HepG2 (cell line): Measurements from ENCODE around the gene GRB10. TPM values are rescaled to one million over a fixed set of nuclear protein-coding genes. Genes with fewer than 3 reads are reported as not detected.

Experiments
- DZIP1 ChIP-seq: sonication (generic); formaldehyde crosslinking; IDR thresholded peaks from 2 replicates; pipeline ENCODE4 v1.5.0; 2020; ENCODE audit warnings: mild to moderate bottlenecking, missing genetic modification reagents
- ERF ChIP-seq: IDR thresholded peaks from 2 replicates; pipeline ENCODE4 v1.6.1; 2018; ENCODE audit warnings: missing biosample characterization, missing genetic modification reagents
- GABPA ChIP-seq, 2 experiments: IDR thresholded peaks; 2 replicates each; pipeline ENCODE4 v1.6.1; 2011 to 2016; ENCODE audit warnings: low read depth in 2 of 2, low read length in 1 of 2, missing biosample characterization in 1 of 2, missing genetic modification characterization in 1 of 2
- JUND ChIP-seq: sonication (generic); formaldehyde crosslinking; IDR thresholded peaks from 2 replicates; pipeline ENCODE4 v1.8.0; 2022; ENCODE audit warnings: mild to moderate bottlenecking, missing genetic modification reagents
- KAT7 ChIP-seq: IDR thresholded peaks from 2 replicates; pipeline ENCODE4 v1.6.1; 2018; ENCODE audit warnings: borderline replicate concordance, missing compliant biosample characterization
- KLF9 ChIP-seq: IDR thresholded peaks from 2 replicates; pipeline ENCODE4 v1.6.1; 2016; ENCODE audit warnings: low read depth
- MIXL1 ChIP-seq: IDR thresholded peaks from 2 replicates; pipeline ENCODE4 v1.6.1; 2016
- PTBP1 ChIP-seq: fragments of 200-400 bp; formaldehyde crosslinking; IDR thresholded peaks from 2 replicates; pipeline ENCODE4 v1.6.1; 2018; ENCODE audit warnings: low read length, low read depth; ENCODE audit not compliant: poor library complexity, severe bottlenecking
- SOX13 ChIP-seq, 3 experiments: fragments of 450-650 bp in 1 of 3; sonication (generic) in 1 of 3; formaldehyde crosslinking in 1 of 3; IDR thresholded peaks in 2 of 3; conservative IDR thresholded peaks in 1 of 3; 2 replicates each; pipeline versions ENCODE4 v1.5.0 to v1.6.1; 2016 to 2020; ENCODE audit warnings: antibody characterized with exemption in 1 of 3, mild to moderate bottlenecking in 1 of 3, missing compliant biosample characterization in 1 of 3, missing genetic modification reagents in 1 of 3, moderate library complexity in 1 of 3
- ZBTB37 ChIP-seq: sonication (generic); formaldehyde crosslinking; IDR thresholded peaks from 2 replicates; pipeline ENCODE4 v1.4.0; 2020; ENCODE audit warnings: mild to moderate bottlenecking, missing genetic modification reagents
- ZIK1 ChIP-seq: sonication (generic); formaldehyde crosslinking; IDR thresholded peaks from 2 replicates; pipeline ENCODE4 v1.5.0; 2020; ENCODE audit warnings: mild to moderate bottlenecking, low read depth, missing genetic modification reagents, borderline replicate concordance
- polyA plus RNA-seq, 8 experiments: library from polyadenylated mRNA; depleted of rRNA in 3 of 8; stranded (reverse) in 7 of 8; unstranded in 1 of 8; fragments of >200 nt; fragmentation: Illumina TruSeq in 4 of 8; extraction: Trizol in 4 of 8; gene quantifications; 2 replicates each; pipeline versions ENCODE4 v1.2.1 to v1.2.3, GENCODE V29; 2011 to 2016; ENCODE audit warnings: low read depth in 4 of 8, missing spikeins in 1 of 8, mixed read lengths in 1 of 8; ENCODE audit not compliant: insufficient read depth in 1 of 8
- total RNA-seq, 5 experiments: library from RNA; depleted of rRNA; stranded (reverse); fragments of >200 nt; fragmentation: Illumina TruSeq; extraction: Trizol; gene quantifications; 2 replicates each; pipeline ENCODE4 v1.2.3, GENCODE V29; 2016; ENCODE audit warnings: low read depth in 1 of 5
- TF ChIP-seq, protein P1 (sequence below): sonication (generic); formaldehyde crosslinking; IDR thresholded peaks from 2 replicates; pipeline ENCODE4 v1.5.1; 2020; ENCODE audit warnings: mild to moderate bottlenecking, missing genetic modification reagents, borderline replicate concordance
- TF ChIP-seq, protein P2 (sequence below): sonication (generic); formaldehyde crosslinking; IDR thresholded peaks from 2 replicates; pipeline ENCODE4 v1.4.0; 2020; ENCODE audit warnings: missing genetic modification reagents

GRB10 gene
- total and polyA plus RNA-seq, 2 of the 13 experiments (the other 11 are each of a cell fraction or from before 2014, with no cell fraction given) = 4.0 to 6.8 TPM

DNA sequence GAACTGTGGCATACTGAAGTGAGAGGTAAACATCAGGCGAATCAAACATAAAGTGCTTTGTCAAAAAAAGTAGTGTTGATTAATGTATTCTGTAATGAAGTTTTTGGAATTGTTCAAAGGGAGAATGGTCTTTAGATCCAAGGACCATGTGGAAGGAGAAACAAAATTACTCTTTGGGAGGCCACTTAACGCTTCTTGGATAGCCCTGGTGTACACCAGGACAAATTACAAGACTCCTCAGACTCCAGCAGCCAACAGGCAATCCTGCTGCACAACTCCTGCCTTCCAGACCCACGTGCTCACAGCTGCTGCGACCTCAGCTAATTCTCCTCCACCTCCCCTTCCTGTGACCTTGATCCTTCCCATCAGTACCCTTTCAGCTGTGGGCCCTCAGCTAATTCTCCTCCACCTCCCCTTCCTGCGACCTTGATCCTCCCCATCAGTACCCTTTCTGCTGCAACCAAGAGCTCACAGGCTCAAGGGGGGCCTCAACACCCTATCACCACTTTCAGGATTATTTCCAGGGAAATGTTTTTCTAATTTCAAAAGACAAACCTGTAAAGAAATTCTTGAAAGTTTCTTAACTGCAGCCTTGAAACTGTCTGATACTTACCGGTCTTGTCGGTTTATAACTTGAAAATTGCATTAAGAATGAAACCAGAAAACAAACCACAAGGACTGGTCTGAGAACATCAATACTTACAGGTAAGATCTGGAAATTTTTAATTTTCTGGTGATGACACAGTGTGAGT, 187.8 kb downstream of the GRB10 start (continued):
- TF ChIP-seq SOX13 (IDR thresholded peaks at IDR 0.05) (no peak), SOX13 (CRISPR knock-in tag; conservative IDR thresholded peaks at IDR 0.05 in 1 of 2, IDR thresholded peaks at IDR 0.05 in 1 of 2) (peak in 1 of 2 experiments; percentile 53; a peak in 1 of 4 replicates), MIXL1 (CRISPR knock-in tag) (peak; percentile 81), JUND (CRISPR knock-in tag) (0 out of 2 replicates have a peak, but pooled peaks have one; percentile 19), KLF9 (no peak), GABPA (IDR thresholded peaks at IDR 0.05; ENCODE audit: low read depth, low read length) (peak; percentile 13; the same call in 1 of the 2 replicates), GABPA (CRISPR knock-in tag; IDR thresholded peaks at IDR 0.05; ENCODE audit: low read depth) (peak; percentile 55), ZIK1 (0 out of 2 replicates have a peak, but pooled peaks have one; percentile 20), KAT7 (CRISPR knock-in tag) (no peak), ERF (peak; percentile 59; the same call in 1 of the 2 replicates), ZBTB37 (CRISPR knock-in tag) (no peak), DZIP1 (CRISPR knock-in tag) (no peak), PTBP1 (no peak)
- TF ChIP-seq, protein P1, sequence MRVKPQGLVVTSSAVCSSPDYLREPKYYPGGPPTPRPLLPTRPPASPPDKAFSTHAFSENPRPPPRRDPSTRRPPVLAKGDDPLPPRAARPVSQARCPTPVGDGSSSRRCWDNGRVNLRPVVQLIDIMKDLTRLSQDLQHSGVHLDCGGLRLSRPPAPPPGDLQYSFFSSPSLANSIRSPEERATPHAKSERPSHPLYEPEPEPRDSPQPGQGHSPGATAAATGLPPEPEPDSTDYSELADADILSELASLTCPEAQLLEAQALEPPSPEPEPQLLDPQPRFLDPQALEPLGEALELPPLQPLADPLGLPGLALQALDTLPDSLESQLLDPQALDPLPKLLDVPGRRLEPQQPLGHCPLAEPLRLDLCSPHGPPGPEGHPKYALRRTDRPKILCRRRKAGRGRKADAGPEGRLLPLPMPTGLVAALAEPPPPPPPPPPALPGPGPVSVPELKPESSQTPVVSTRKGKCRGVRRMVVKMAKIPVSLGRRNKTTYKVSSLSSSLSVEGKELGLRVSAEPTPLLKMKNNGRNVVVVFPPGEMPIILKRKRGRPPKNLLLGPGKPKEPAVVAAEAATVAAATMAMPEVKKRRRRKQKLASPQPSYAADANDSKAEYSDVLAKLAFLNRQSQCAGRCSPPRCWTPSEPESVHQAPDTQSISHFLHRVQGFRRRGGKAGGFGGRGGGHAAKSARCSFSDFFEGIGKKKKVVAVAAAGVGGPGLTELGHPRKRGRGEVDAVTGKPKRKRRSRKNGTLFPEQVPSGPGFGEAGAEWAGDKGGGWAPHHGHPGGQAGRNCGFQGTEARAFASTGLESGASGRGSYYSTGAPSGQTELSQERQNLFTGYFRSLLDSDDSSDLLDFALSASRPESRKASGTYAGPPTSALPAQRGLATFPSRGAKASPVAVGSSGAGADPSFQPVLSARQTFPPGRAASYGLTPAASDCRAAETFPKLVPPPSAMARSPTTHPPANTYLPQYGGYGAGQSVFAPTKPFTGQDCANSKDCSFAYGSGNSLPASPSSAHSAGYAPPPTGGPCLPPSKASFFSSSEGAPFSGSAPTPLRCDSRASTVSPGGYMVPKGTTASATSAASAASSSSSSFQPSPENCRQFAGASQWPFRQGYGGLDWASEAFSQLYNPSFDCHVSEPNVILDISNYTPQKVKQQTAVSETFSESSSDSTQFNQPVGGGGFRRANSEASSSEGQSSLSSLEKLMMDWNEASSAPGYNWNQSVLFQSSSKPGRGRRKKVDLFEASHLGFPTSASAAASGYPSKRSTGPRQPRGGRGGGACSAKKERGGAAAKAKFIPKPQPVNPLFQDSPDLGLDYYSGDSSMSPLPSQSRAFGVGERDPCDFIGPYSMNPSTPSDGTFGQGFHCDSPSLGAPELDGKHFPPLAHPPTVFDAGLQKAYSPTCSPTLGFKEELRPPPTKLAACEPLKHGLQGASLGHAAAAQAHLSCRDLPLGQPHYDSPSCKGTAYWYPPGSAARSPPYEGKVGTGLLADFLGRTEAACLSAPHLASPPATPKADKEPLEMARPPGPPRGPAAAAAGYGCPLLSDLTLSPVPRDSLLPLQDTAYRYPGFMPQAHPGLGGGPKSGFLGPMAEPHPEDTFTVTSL = peak; percentile 69; the same call in 1 of the 2 replicates
- TF ChIP-seq, protein P2, sequence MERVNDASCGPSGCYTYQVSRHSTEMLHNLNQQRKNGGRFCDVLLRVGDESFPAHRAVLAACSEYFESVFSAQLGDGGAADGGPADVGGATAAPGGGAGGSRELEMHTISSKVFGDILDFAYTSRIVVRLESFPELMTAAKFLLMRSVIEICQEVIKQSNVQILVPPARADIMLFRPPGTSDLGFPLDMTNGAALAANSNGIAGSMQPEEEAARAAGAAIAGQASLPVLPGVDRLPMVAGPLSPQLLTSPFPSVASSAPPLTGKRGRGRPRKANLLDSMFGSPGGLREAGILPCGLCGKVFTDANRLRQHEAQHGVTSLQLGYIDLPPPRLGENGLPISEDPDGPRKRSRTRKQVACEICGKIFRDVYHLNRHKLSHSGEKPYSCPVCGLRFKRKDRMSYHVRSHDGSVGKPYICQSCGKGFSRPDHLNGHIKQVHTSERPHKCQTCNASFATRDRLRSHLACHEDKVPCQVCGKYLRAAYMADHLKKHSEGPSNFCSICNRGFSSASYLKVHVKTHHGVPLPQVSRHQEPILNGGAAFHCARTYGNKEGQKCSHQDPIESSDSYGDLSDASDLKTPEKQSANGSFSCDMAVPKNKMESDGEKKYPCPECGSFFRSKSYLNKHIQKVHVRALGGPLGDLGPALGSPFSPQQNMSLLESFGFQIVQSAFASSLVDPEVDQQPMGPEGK (CRISPR knock-in tag) = peak; percentile 43; the same call in 1 of the 2 replicates
